Panc1 (cell line): ENCODE measurements around the gene KRT33A.

Experiments used
- POLR2AphosphoS5 ChIP-seq: IDR thresholded peaks from 2 replicates; pipeline ENCODE4 v1.6.1; 2012; ENCODE audit warnings: mild to moderate bottlenecking, low read depth, low read length, moderate library complexity
- REST ChIP-seq, 2 experiments: IDR thresholded peaks; 2 replicates each; pipeline ENCODE4 v1.6.1; 2011 to 2012; ENCODE audit warnings: low read depth in 2 of 2, control low read depth in 1 of 2, low read length in 1 of 2, mild to moderate bottlenecking in 1 of 2, moderate library complexity in 1 of 2; ENCODE audit not compliant: insufficient read depth in 1 of 2
- SIN3A ChIP-seq: IDR thresholded peaks from 2 replicates; pipeline ENCODE4 v1.6.1; 2012; ENCODE audit warnings: low read depth, mild to moderate bottlenecking, low read length, moderate library complexity, borderline replicate concordance; ENCODE audit not compliant: insufficient read depth
- TCF7L2 ChIP-seq: IDR thresholded peaks from 2 replicates; pipeline ENCODE4 v1.6.1; 2011; ENCODE audit warnings: mild to moderate bottlenecking, low read depth, low read length, inconsistent platforms
- TF ChIP-seq, protein P1 (sequence below): fragments of 450-650 bp; IDR thresholded peaks from 2 replicates; pipeline ENCODE4 v1.5.1; 2017; ENCODE audit warnings: mild to moderate bottlenecking

GRCh38 chr17:41345992-41346391, 4.6 kb downstream of the KRT33A start:
- TF ChIP-seq, protein P1, sequence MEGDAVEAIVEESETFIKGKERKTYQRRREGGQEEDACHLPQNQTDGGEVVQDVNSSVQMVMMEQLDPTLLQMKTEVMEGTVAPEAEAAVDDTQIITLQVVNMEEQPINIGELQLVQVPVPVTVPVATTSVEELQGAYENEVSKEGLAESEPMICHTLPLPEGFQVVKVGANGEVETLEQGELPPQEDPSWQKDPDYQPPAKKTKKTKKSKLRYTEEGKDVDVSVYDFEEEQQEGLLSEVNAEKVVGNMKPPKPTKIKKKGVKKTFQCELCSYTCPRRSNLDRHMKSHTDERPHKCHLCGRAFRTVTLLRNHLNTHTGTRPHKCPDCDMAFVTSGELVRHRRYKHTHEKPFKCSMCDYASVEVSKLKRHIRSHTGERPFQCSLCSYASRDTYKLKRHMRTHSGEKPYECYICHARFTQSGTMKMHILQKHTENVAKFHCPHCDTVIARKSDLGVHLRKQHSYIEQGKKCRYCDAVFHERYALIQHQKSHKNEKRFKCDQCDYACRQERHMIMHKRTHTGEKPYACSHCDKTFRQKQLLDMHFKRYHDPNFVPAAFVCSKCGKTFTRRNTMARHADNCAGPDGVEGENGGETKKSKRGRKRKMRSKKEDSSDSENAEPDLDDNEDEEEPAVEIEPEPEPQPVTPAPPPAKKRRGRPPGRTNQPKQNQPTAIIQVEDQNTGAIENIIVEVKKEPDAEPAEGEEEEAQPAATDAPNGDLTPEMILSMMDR, result no peak
- TF ChIP-seq REST (IDR thresholded peaks at IDR 0.05; ENCODE audit: insufficient read depth in 1 of 2, low read depth in 2 of 2, low read length in 1 of 2) (no peak), SIN3A (no peak), POLR2AphosphoS5 (no peak), TCF7L2 (no peak)
